Measurements from ENCODE around the gene MRPL43.
A peak's percentile ranks its signal among the peaks of the same experiment; 100 is the strongest.

The MRPL43 gene

GRCh38 chr10:101001659-101002035, 14.3 kb upstream of the MRPL43 start:
- no peak for DNase-seq

DNA sequence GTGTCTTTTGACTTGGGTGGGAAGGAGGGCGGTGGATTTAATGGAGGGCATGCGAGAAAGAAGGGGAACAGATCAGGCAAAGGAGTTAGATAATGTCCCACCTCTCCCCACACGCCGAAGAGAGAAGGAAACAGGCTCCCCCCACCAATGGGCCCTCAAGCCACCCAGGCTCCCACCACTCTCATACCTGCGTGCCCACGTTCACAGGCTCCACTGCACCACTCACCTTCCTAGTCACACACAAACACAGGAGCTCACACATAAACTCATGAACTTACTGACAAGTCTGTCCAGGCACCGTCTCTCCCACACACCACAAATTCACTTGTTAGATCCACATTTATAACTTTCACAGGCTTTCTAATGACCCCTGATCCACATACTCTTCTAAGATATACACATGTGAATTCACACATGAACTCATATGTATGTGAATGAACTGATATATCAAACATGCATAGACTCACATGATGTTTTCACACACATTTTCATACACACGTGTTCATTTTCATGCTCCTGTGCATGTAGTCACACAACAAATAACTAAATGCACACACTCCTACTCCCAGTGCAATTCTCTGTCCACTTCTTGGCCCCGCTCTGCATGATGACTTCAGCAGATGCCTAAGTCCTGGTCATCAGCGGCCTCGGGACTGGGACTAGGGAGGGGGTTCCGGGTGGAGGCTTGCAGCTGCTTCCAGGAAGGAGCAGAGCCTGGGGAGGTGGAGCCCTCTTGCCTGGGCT, 13.8 kb upstream of the MRPL43 start:
- no peak for DNase-seq

- DNase-seq = no peak
Observed at GRCh38 chr10:101000127-101000914, 13.0 kb upstream of the MRPL43 start.

- DNase-seq = no peak
Observed at GRCh38 chr10:100999742-101000126, 12.4 kb upstream of the MRPL43 start, which contains the start of gene LZTS2. Gene LZTS2 (plus strand): TSS chr10:100999808. CDS start chr10:101002539, 2,731 bp downstream.

DNA sequence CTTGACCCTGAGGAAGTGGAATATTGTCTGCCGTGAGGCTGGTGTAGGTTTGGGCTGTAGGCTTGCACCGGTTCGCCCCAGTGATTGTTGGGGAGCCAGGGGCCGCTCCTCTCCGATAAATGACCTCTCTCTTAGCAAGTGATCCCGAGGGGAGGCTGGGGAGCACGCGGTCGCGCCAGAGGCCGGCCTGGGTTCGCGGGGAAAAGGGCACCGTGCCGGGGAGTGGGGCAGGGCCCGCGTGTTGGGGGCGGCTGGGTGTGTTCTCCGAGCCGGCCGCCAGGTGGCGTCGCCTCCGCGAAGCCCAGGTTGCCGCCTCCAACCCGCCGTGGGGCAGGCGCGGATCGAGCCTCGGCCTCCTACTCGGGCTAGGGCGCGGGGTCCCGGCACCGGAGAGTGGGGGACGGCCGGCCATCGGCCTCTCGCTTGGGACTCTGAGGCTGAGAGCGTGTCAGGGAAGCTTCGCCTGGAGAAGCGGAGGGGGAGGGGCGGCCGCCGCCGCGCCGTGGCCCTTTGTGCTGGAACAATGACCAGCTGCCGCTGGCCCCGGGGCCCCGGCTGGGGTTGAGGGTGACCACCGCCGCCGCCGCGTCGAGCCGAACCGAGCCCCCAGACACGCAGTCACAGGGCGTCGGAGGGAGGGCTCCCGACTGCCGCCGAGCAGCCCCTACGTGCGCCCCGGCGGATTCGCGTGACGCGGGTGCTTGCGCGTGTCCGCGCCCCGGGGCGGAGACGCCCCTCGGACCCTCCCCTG, 11.9 kb upstream of the MRPL43 start:
- peak; percentile 80 for DNase-seq

DNA sequence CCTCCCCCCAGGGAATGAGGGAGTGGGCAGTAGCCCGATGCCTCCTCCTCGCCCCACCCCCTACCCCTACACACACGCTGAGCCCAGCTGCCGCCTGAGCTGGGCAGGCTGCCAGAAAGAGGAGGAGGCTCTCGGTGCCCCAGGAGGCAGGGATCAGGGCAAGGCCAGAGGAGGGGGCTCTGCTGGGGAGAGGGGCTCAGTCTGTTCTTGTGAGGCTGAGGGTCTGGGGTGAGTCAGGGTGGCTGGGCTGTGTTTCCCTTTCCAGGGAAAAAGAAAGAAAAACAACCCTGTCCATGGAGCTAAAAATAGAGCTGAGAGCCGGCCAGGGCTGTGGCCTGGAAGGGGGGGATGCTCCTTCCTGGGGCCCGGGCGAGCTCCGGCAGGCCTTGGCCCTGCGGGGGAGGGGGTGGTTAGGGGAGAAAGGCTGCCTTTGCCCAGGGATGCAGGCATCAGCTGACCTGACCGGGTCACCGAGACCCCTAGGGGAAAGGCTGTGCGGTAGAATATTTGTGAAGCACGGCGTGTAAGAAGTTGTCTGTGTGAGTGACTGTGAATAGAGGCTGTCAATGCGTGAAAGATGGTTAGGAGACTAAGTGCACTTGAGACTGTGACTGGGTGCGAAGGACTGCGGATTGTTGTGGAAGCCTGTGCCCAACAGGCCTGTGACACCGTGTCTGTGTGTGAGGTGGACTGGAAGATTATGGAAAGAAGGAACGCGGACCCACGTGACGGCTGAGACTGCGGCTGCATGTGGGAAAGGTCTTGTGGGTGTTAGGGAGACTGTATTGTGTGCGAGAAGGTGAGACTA, 11.1 kb upstream of the MRPL43 start:
- DNase-seq = peak; percentile 64

DNA sequence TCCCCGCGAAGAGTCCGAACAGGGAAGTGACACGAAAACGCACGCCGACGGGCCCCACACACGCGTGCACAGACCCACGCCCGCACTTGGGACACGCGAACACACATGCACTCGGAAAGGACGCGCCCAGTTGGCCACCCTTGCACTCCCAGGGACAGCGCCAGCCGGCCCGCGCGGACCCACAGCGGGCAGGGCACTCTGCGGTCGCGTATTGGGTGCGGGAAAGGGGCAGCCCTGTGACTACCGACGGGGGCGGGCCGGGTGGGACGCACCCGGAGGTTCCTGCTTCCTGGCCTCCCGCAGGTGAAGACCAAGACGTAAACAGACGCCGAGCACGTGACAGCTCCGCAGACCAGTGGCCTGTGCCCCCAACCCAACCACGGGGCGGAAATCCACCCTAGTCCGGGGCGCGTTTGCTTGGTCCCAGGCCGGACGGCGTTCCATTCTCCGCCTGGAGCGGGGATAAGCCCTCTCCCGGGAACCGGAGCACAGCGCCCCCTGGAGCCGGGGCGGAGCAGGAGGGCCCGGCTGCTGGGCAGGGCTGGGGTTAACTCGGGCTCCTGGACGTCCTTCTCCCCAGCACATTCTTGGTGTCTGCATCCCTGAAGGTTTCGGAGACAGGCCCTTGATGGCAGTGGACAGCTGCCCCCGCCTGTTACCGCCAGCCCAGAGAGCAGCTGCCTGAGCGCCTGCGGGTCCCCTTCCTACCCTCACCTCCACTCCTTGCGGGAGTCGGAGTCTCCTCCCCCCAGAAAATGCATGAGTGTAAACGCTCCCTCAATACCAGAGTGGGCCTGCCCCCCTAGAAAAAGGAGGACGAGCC, 10.3 kb upstream of the MRPL43 start:
- peak; percentile 74 for DNase-seq

- peak; percentile 29 for DNase-seq
Observed at GRCh38 chr10:100996678-100997359, 9.5 kb upstream of the MRPL43 start.

GRCh38 chr10:100995181-100995580, 7.9 kb upstream of the MRPL43 start:
- no peak for DNase-seq

GRCh38 chr10:100993986-100994708, 6.8 kb upstream of the MRPL43 start:
- no peak for DNase-seq

DNA sequence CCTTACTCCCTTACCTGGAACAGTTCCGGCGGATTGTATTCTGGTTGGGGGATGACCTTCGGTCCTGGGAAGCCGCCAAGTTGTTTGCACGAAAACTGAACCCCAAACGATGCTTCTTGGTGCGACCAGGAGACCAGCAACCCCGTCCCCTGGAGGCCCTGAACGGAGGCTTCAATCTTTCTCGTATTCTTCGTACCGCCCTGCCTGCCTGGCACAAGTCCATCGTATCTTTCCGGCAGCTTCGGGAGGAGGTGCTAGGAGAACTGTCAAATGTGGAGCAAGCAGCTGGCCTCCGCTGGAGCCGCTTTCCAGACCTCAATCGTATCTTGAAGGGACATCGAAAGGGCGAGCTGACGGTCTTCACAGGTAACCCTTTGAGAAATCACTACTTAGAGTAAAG, 1.8 kb upstream of the MRPL43 start:
- DNase-seq = no peak

DNA sequence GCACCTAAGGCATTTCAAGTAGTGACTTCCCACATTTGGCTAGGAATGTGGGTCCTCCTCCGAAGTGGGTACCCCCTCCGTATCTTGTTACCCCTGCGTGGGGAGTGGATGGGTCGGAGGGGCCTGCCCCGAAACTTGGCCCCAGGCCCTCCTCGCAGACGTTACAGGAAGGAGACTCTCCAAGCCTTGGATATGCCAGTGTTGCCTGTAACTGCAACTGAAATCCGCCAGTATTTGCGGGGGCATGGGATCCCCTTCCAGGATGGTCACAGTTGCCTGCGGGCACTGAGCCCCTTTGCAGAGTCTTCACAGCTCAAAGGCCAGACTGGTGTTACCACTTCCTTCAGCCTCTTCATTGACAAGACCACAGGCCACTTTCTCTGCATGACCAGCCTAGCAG, 869 bp upstream of the MRPL43 start:
- DNase-seq = no peak

DNA sequence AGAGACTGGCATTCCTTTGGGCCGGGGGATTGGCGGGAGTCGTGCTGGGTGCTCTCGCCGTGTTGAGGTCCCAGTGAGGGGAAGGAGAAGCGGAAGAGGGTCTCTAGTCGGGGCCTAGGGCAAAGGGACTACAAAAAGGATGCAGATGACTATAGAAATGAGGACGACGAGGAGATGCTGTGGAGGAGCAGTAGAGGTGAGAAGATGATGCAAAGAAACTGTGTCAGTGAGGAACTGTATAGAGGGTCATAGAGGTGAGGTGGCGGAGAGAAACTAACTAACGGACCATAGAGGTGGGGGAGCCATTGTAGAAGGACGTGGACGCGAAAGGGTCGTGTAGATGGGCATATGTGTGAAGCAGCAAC, 370 bp upstream of the MRPL43 start:
- DNase-seq = no peak

DNA sequence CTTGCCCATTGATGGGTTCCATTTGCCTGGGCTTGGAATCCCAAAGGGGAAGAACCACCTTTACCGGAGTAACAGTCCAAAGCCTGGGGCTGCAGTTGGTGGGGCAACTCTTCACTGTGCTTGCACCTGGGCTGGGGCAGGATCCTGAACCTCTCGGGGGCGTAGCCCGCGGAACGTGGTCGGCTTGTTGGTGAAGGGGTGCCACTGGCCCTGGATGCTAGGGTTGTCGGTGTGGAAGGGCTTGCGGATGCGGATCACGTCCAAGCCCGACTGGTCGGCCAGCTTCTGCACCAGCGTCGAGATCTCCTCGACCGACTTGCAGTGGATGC, 710 bp downstream of the MRPL43 start:
- no peak for DNase-seq

- no peak for DNase-seq
Observed at GRCh38 chr10:100985336-100985735, 2.0 kb downstream of the MRPL43 start.

GRCh38 chr10:100984672-100985177, 2.6 kb downstream of the MRPL43 start:
- no peak for DNase-seq

DNA sequence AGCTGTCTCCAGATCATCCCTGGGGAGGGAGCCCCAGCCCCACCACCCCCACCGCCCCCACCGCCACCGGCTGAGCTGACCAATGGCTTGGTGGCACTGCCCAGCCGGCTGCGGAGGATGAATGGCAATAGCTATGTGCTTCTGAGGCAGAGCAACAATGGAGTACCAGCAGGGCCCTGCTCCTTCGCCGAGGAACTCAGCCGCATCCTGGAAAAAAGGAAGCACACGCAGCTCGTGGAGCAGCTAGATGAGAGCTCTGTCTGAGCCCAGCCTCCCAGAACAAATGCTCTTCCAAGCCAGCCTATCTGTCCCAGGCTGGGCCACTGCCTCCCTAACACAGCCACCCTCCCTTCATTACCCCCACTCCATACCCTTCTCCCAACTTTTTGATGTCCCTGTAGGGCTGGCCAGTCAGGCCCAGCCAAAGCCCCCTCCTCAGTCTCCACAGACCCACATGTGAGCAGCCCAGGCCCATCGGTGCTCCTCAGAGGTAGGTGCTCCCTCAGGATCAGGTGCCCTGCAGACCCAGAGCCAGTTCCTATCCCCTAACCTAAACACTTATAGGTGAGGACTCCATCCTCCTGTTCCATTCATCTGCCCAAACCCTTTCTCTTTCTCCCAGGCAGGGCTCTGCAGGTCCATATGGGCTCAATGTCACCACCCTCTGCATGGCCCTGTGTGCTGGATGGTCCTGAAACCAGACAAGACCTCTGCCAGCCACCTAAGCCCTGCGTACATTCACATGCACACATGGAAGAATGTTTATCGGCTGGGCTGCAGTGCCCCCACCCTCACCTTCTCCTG, 3.2 kb downstream of the MRPL43 start:
- DNase-seq = no peak

- DNase-seq = no peak
Observed at GRCh38 chr10:100982916-100983830, 4.1 kb downstream of the MRPL43 start.
